NCI-H524 (cell line): ENCODE results near the gene PLCB1.

Experiments used
- DNase-seq, 2 experiments: peaks; one replicate each; lab custom pipeline; 2025; lab: John Stamatoyannopoulos, UW

Gene PLCB1

GRCh38 chr20:8880085-8880853, 748.2 kb downstream of the PLCB1 start:
- no peak for DNase-seq

- no peak for DNase-seq
Measured at GRCh38 chr20:8891039-8891438, 759.0 kb downstream of the PLCB1 start.

- no peak for DNase-seq
Measured at GRCh38 chr20:8895472-8895871, 763.4 kb downstream of the PLCB1 start.

- DNase-seq, result no peak
Measured at GRCh38 chr20:8898823-8899222, 766.8 kb downstream of the PLCB1 start.

GRCh38 chr20:8901237-8902025, 769.4 kb downstream of the PLCB1 start:
- DNase-seq, result peak; percentile 63 to 88

GRCh38 chr20:8903655-8904605, 771.9 kb downstream of the PLCB1 start:
- peak in 1 of 2 experiments; percentile 29 for DNase-seq

- no peak for DNase-seq
Measured at GRCh38 chr20:8909596-8909995, 777.5 kb downstream of the PLCB1 start.

GRCh38 chr20:8912096-8912495, 780.0 kb downstream of the PLCB1 start:
- peak; percentile 52 to 71 for DNase-seq

GRCh38 chr20:8912731-8913130, 780.7 kb downstream of the PLCB1 start:
- peak; percentile 98 to 99 for DNase-seq

- peak; percentile 90 to 98 for DNase-seq
Measured at GRCh38 chr20:8913456-8913855, 781.4 kb downstream of the PLCB1 start.

GRCh38 chr20:8914421-8914820, 782.4 kb downstream of the PLCB1 start:
- no peak for DNase-seq

GRCh38 chr20:8917084-8917483, 785.0 kb downstream of the PLCB1 start:
- DNase-seq, result no peak

- DNase-seq, result no peak
Measured at GRCh38 chr20:8918145-8918544, 786.1 kb downstream of the PLCB1 start.

GRCh38 chr20:8924539-8924938, 792.5 kb downstream of the PLCB1 start:
- DNase-seq, result no peak

- DNase-seq, result no peak
Measured at GRCh38 chr20:8930726-8931125, 798.7 kb downstream of the PLCB1 start.

GRCh38 chr20:8932192-8933165, 800.4 kb downstream of the PLCB1 start:
- DNase-seq, result no peak

- peak; percentile 84 to 95 for DNase-seq
Measured at GRCh38 chr20:8933381-8933807, 801.3 kb downstream of the PLCB1 start.

- no peak for DNase-seq
Measured at GRCh38 chr20:8934362-8934761, 802.3 kb downstream of the PLCB1 start.
